HG03159 (cell line): ENCODE data around the gene CSMD2.

Experiments
- ATAC-seq: cut with Tn5 transposase; IDR thresholded peaks from one replicate; pipeline ENCODE4 v1.9.1; 2021; ENCODE audit warnings: mild to moderate bottlenecking, moderate library complexity; ENCODE audit not compliant: unreplicated experiment

The CSMD2 gene

DNA sequence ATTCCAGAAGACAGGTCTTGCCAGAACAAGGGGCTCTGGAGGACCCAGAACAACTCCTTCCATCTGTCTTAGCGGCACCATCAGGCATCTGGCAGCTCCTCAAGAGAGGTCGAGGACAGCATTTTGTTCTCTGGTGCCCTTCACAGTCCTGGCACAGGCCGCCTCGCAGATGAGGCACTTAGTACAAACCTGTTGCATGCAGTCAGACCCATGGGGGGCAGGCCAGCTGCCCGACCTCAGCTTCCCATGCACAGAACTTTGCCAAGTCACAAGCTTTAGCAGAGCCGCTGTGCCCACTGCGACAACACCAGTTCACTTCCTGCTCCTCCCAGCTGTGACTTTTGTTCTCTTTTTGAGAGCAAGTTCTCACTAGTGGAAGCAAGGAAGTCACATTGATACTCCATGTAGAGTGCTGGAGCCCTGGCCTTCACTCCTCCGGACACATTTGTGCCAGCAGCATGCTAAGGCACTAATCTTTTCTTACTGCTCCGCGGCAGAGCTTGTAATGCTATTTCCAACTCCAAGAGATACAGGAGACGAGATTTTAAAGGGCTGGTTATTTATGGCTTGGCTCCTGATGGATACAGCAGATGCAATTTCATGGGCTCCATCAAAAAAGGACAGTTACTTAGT is 256.6 kb downstream of the CSMD2 start:
- no peak for ATAC-seq

DNA sequence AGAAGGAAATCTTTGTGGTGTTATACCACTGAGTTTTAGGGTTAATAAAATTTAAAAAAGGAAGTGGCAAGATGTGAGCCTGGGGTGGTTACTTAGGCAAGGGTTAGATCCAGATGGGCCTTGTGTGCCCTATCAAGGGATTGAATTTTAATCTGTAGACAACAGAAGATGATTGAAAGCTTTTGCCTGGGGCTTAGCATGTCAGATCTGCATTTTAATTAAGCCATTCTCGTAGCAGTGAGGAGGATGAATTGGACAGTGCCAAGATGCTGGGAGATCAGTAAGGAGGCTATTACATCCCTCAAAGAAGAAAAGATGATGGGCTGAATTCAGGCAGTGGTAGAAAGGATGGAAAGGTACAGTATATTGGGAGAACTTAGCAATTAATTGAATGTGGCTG is 258.9 kb downstream of the CSMD2 start:
- ATAC-seq: no peak

DNA sequence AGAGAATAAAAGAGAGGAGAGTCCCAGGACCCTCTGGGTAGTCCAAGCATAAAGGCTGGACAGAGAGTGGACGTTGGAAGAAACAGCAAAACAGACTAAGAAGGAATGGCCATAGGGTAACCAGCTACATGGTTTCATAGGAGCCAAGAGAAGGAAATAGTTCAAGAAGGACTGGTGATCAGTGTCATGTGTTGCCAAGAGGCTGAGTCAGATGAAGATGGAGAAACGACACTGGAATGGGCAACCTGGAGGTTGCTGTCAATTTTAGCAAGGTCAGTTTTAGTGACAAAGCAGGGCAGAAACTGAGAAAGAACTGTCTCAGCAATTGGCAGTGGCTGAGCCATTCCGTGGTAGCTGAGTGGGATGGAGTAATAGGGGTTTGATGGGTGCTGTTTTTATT is 259.8 kb downstream of the CSMD2 start:
- no peak for ATAC-seq

DNA sequence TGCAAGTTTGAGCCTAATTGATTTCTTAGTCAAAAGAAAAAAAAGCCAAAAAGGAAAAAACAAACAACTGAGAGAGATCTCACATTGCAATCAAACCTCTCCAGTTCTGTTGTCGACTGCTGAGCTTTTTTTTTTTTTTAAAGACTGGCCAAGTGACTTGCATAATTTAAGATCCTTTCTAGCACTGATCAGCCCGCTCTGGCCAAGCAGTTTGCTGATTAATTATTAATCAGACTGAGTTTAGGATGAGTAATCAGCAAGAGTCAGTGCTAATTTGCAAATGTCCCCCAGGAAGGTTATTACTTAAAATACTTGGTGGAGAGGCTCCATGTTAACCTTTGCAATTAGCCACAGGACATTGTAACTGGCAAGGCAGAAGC is 261.8 kb downstream of the CSMD2 start:
- peak; percentile 71 for ATAC-seq

DNA sequence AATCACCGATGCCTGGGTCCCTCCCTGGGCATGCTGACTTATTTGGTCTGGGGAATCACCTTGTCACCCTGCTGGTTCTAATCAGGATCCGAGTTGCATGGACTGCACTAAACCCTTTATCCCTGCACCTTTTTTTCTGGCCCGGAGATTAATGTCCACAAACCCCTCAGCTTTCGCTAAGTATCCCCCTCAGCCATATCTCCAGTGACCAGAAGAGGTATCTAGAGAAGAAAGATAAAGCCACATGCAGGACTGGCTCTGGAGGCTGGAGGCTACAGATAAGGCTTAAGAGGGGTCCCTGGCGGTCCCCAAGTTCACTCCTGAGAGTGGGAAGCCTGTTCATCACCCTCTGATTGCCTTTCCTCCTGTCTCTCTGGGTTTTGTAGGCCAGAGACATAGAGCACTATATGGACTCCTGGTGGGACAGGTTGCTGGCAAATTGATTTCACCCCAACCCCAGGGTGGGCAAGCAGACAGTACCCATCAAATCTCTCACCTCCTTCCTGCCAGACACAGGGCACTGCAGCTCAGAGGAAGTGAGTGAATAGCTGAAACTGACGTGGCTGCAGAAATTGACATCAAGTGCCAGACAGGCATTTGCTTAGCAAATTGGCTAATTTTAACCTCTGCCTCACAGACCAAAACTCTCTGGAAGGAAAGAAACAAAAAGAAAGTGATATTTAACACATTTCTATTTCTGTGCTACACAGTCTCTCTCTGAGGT is 262.4 kb downstream of the CSMD2 start:
- peak; percentile 68 for ATAC-seq

DNA sequence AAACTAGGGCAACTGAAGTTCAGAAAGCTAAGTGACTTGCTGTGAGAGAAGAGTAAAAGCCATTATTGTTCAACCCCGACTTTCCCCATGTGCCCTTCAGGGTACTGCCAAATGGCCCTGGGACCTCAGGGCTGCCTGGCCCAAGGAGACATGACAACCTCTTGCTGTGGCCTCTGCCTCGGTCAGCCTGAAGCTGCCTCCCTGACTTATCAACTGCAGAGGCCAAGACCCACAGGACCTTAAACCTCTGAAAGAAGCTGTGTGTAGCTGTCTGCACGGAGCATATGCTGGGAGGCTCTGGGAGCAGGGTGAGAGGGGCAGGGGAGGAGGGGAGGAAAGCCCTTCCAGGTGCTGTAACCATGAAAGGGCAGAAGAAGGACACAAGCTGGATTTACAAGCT is 265.3 kb downstream of the CSMD2 start:
- no peak for ATAC-seq

DNA sequence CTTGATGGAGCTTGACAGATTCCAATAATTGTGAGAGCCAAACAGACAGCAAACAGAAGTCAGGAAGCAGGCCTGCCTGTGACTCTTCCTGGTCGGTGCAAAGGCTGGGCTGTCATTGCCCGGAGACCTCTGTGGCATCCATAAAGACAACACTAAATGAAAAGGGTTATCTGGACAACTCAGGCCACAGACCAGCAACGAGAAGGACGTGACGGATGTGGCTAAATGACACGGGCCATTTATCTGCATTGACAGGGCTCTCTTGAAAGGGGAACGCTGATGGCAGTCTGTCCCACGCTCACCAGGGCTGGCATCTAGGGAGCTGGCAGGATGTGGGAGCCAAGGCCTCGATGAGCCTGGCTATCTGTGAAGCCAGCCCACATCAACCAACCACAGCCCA is 266.1 kb downstream of the CSMD2 start:
- no peak for ATAC-seq

DNA sequence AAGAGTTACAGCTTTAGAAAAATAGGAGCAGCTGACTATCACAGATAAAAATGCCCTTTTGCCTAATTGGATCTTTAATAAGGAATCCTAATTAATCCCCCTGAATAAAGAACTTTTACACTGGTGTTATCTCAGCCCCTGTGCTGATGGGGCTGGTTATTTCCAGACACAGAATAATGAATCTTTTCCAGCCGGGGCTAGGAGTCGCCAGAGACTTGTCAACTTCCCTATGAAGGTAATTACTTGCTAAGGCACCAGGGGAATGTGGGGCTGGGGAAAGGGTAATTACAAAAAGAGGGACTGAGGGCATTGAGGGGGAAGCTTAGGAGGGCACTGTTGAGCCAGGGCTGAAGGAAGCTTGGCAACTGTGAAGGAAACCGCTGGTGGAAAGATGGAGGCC is 266.6 kb downstream of the CSMD2 start:
- no peak for ATAC-seq

DNA sequence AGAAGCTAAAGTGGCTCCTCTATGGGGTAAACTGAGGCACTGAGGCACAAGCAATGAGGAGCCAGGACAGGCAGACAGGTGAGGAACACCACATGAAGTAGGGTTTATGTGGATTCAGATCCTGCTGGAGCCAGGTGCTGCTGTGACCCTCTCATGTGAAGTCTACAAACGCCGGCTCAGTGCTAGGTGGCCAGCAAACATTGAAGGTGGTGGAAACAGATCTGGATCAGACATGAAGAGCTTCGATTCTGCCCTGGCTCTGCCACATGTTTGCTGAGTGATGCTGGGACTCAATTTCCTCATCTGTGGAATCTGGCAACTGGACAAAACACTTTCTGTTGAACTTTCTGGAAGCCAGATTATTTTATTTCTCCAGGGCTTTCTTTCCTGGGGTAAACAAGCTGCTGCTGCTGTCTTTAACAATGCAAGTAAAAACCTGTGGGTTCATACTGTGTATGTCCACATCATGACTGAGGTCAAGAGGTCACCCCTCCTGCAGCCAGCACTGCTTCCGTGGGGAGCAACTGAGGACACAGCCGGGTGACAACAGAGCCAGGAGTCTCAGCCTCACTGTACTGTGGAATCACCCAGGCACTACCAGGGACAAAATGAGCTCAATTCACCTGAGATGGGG is 267.8 kb downstream of the CSMD2 start:
- no peak for ATAC-seq

DNA sequence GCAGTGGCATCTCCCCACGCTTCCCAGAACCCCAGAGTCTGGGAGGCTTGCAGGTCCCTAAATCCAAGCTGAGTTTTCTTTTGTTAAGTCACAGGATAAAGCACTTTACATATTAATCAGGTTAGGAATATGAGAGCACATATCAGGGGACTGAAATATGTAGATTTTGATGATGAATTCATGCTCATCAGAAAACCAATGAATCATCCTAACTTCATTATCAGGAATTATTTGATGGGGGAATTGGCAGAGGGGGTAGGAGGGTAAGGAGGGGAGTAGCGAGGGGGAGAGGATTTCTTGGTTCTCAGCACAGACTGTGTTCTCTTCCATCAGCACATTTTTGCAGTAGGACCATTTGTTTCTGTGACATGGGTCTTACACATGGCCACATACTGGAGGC is 269.1 kb downstream of the CSMD2 start:
- no peak for ATAC-seq

DNA sequence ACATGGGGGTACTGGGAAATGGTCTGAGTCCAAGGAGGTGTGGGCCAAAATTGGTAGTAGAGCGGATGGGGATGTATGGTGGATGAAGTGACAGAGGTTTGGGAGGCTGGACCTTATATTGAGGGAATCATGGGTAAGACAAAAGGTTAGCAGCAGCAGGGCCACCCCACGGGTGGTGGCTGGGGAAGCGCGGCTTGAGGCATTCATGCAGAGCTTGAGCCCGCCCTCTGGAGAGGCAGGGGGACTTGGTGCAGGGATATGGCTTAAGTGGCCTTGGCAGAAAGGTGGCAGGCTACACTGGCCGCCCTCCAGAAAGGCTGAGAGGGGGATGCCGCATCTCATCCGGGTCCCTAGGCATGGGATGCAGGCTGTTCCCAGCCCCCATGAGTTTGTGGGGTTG is 269.6 kb downstream of the CSMD2 start:
- ATAC-seq: no peak

DNA sequence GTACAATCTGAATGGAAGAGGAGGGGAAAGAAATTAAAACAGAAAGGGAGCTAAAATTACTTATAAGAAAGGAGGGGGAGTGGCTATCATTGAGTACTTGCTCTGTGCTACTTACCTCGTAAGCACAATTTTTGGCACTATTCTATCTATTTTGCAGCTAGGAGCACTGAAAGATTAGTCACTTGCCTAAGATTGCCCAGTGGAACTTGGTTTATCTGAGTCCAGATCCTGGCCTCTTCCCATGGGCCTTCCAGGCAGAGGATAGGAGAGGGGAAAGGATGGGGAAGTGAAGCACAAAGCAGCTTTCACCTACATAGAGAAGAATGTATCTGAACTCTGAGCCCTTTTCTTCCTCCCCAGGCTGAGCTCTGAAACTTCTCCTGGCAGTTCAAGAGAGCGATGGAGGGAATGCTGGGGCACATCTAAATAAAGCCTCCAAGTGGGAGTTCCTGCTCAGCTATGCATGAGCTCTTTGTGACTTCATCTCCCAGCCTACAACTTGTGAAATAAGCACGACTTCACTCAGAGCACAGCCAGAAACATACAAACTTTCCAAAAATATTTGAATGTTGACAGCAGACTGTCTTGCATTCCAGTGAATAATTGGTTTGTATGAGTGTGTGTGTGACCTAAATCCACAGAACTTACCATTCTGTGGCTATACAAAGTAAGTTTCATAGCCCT is 271.7 kb downstream of the CSMD2 start:
- no peak for ATAC-seq

DNA sequence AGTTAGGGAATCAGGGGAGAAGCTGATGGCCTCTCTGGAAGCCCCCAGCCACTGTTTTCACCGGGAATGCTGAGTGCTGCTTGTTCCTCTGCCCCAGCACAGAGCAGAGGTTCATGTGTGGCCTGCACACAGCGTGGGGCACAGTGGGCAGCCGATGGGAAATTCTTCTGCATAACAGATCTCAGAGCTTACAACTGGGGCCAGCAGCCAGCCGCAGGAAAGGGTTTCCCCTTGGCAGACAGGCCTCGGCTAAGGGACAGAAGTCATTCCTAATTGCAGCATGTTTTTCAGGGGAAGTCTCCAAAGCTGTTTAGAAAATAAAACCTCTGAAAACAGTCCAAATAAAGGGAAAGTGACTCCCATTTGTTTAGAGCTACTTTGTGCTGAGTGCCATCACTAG is 278.5 kb downstream of the CSMD2 start:
- ATAC-seq: no peak

DNA sequence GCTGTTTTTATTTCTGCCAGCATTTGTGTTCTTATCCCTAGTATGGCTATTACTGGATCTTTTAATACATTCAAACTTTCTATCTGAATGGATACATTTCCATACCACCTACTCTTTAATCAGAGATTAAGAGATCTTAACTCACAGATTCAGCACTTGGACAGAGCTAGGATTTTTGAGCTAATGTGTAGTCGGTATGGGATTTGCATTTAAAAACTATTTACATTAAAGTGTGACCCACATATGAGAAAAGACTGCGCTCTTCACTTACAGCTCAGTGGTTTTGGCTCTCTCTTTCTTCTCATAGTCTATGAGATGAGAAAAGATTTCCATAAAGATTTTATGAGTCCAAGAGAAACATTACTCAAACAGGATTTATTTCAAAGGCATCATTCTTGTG is 284.7 kb downstream of the CSMD2 start:
- no peak for ATAC-seq

DNA sequence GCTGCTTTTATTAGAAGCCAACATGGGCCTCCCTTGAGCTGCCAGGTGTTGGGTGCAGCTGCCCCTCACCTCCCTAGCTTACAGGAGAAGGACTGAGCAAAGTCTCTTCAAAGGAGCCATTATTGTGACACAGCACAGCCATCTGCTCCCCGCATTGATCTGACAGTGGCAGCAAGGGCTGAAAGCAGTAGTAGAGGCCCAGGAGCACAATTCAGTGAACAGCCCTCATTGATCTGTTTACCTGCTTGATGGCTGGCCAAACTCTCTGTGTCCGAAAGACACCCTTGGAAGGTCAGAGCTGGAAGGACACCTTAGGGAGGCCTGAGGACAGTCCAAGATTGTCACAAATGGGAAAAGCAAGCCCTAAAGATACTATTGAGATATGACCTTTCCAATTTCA is 286.6 kb downstream of the CSMD2 start:
- ATAC-seq: no peak

DNA sequence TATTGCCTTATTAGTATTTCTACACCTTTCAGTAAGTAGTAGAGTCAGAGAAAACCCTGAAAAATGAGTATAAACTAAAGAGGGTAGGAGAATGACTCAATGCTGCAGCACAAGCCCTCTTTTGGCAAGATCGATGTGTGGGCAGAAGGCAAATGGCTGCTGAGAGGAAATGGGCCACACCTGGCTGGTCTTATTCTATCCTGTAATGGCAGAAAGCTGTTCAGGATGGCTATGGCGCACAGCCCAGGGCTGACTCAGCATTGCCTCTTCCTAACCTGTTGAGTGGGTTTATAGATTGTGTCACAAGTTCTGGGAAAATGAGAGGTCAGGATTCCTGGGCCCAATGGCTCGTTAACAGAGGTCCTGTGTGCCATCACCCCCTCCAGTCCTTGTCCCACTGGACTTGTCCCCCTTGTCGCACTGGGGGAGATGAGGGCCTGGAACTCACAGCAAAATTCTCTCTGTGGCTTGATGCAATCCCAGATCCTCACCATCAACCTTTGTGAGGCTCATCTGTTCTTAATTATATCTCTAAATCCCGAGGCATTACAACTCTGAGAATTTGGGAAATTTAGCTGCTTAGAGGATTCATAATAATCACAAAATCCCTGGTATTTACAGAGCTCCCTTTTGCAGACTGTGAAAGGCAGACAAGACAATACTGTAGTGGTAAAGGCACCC is 287.9 kb downstream of the CSMD2 start:
- no peak for ATAC-seq

DNA sequence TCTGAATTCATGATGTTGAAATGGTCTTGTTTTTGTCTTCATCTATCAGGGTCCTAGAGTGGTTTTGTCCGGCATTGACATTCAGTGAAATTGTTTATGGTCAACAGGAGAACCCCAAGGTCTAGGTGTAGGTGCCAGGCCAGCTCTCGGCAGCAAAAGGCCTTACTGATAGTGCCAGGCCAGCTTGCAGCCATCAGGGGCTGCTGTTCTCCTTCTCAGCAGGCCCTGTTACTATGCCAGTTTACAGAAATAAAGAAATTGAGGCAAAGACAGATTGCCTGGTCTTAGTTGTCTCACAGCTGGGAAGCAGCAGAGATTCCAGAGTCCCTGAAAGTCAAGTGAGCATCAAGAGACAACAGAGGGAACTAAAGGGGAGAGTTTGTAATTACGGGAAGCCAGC is 289.2 kb downstream of the CSMD2 start:
- no peak for ATAC-seq

DNA sequence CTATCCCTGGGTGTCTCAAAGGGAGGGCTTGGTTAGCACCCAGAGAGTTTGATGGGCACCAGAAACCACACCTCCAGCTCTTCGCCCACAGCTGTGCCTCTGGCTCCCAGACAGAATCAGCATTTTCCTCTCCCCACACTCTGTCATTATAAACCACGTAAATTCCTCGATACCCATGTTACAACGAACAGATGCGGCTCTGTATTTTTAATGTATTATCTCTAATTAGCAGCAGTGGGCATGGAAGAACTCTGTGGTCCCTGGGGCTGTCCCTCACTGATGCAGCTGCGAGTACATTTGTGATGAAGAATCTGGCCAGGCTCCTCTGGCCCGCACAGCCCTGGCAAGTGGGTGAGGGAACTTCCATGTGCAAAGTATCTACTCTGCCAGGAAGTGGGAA is 290.4 kb downstream of the CSMD2 start:
- ATAC-seq: no peak

DNA sequence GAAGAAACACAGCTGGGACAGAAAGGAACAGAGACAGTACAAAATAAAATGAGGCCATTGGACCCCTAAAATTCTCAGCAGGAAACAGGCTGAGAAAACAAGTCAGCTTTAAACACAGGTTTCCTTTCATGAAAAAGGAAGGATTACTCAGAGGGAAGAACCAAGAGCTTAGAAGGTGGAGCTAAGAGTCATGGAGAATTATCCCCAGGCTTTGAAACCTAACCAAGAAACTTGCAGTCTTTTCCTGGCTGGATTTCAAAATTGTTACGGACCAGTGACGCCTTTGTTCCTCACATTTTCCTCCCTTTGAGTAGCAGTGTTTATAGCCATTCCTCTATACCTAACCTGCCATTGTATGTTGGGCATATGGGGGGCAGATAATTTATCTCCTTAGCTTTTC is 292.3 kb downstream of the CSMD2 start:
- ATAC-seq: no peak

DNA sequence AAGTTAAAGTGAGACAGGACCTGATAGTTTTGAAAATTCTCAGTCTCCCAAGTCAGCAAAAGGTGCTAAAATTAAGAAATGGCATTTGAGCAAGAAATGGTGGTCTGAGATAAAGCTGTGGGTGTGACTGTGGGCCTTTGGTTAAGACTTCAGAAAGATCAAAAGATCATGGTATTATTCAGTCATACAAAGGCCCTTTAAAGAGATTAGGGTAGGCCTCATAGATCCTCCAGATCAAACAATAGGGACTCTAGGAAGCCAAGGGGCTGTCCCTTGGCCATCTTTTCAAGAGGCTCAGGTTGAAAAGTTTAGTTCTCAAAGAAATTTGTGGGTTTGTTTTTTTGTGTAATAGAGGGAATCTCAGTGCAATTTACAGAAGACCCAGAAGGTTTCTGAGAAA is 292.8 kb downstream of the CSMD2 start:
- no peak for ATAC-seq

DNA sequence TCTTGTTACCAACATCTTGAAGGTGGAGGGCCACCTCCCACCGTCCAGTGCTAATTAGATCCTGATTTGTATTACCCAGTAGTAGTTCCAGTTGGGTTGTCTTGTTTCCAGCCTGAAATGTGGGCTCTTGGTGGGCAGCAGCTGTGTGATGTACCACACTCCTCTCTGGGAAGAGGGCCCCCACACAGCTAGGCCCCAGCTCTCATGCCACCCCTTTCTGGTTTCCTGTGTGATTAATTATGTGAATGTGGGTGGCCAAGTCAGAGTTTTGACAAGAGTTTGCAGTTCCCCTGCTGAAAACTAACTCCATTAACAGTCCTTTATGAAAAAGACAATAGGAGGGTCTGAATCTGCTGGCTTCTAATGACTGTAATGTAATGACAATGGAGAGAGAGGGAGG is 297.3 kb downstream of the CSMD2 start:
- no peak for ATAC-seq
